Breast epithelium (tissue), 3 donors: ENCODE results near the gene METRN. TPM values are rescaled to one million over a fixed set of nuclear protein-coding genes. Genes with fewer than 3 reads are reported as not detected.

Source experiments
- total RNA-seq, 3 donors: library from RNA; depleted of rRNA; stranded (reverse); fragments of >200 nt; gene quantifications; one replicate each; pipeline ENCODE4 v1.1.0, GENCODE V29; 2016

Gene METRN
- total RNA-seq, 3 donors from 2014 or later = 23.6 to 30.2 (median 24.3) TPM

Other genes with a start within 250 kb of the METRN start
- 10 to 100 TPM; 15.4 to 27.2 (median 15.5) TPM for gene CAPN15, start 187.4 kb upstream of the METRN start, total RNA-seq
- not detected for gene PRR35, start 154.7 kb upstream of the METRN start, total RNA-seq
- gene NHLRC4, start 148.1 kb upstream of the METRN start, total RNA-seq = 1 to 10 TPM in 1 of 3 donors, under 1 TPM in 2; 0.32 to 1.9 (median 0.66) TPM
- 10 to 100 TPM; 22.2 to 36.1 (median 31.9) TPM for gene PIGQ, start 145.2 kb upstream of the METRN start, total RNA-seq
- gene RAB40C, start 125.1 kb upstream of the METRN start, total RNA-seq = 10 to 100 TPM; 17.6 to 29.1 (median 20.6) TPM
- gene WFIKKN1, start 84.1 kb upstream of the METRN start, total RNA-seq = under 1 TPM in 2 of 3 donors, not detected in 1; 0.66 to 0.73 TPM
- 100 to 1,000 TPM; 108 to 136 (median 130) TPM for gene METTL26, start 78.8 kb upstream of the METRN start, total RNA-seq
- 10 to 100 TPM; 26.8 to 39.7 (median 34.9) TPM for gene MCRIP2, start 73.3 kb upstream of the METRN start, total RNA-seq
- 10 to 100 TPM in 2 of 3 donors, 1 to 10 TPM in 1; 9.6 to 26.9 (median 22.7) TPM for gene WDR90, start 65.8 kb upstream of the METRN start, total RNA-seq
- gene RHOT2, start 47.0 kb upstream of the METRN start, total RNA-seq = 10 to 100 TPM; 39.4 to 90.8 (median 66.9) TPM
- gene RHBDL1, start 39.4 kb upstream of the METRN start, total RNA-seq = 1 to 10 TPM in 2 of 3 donors, under 1 TPM in 1; 0.48 to 2.3 (median 1.0) TPM
- gene STUB1, start 34.7 kb upstream of the METRN start, total RNA-seq = 100 to 1,000 TPM; 127 to 184 (median 175) TPM
- gene JMJD8, start 30.8 kb upstream of the METRN start, total RNA-seq = 10 to 100 TPM; 67.2 to 83.4 (median 67.5) TPM
- 1 to 10 TPM; 7.2 to 9.2 (median 8.8) TPM for gene WDR24, start 24.7 kb upstream of the METRN start, total RNA-seq
- 1 to 10 TPM in 2 of 3 donors, not detected in 1; 2.6 to 4.2 TPM for gene FBXL16, start 9.3 kb upstream of the METRN start, total RNA-seq
- 10 to 100 TPM; 29.9 to 35.7 (median 30.4) TPM for gene ANTKMT, start 6.0 kb downstream of the METRN start, total RNA-seq
- 1 to 10 TPM in 2 of 3 donors, under 1 TPM in 1; 0.48 to 2.9 (median 2.6) TPM for gene CCDC78, start 11.3 kb downstream of the METRN start, total RNA-seq
- 1 to 10 TPM; 4.3 to 7.5 (median 5.1) TPM for gene HAGHL, start 12.0 kb downstream of the METRN start, total RNA-seq
- gene CIAO3, start 25.9 kb downstream of the METRN start, total RNA-seq = 10 to 100 TPM; 23.0 to 43.2 (median 41.6) TPM
- gene MSLN, start 45.6 kb downstream of the METRN start, total RNA-seq = 10 to 100 TPM in 1 of 3 donors, not detected in 2; 49.2 TPM
- 10 to 100 TPM; 13.1 to 18.4 (median 16.1) TPM for gene RPUSD1, start 73.3 kb downstream of the METRN start, total RNA-seq
- gene CHTF18, start 73.5 kb downstream of the METRN start, total RNA-seq = 10 to 100 TPM; 12.6 to 15.5 (median 13.1) TPM
- not detected for gene GNG13, start 85.6 kb downstream of the METRN start, total RNA-seq